ENCODE measurements around the gene FGFR2. TPM values are rescaled to one million over a fixed set of nuclear protein-coding genes. Genes with fewer than 3 reads are reported as not detected.
A peak's percentile ranks its signal among the peaks of the same experiment; 100 is the strongest.
"Not testable (repeated sequence)": the region's sequence is repeated elsewhere in the genome, so short reads cannot be mapped to it uniquely, and the experiment has no call there.

FGFR2 gene
- polyA plus RNA-seq, 10 donors = 0.42 to 38.4 (median 1.0) TPM

DNA sequence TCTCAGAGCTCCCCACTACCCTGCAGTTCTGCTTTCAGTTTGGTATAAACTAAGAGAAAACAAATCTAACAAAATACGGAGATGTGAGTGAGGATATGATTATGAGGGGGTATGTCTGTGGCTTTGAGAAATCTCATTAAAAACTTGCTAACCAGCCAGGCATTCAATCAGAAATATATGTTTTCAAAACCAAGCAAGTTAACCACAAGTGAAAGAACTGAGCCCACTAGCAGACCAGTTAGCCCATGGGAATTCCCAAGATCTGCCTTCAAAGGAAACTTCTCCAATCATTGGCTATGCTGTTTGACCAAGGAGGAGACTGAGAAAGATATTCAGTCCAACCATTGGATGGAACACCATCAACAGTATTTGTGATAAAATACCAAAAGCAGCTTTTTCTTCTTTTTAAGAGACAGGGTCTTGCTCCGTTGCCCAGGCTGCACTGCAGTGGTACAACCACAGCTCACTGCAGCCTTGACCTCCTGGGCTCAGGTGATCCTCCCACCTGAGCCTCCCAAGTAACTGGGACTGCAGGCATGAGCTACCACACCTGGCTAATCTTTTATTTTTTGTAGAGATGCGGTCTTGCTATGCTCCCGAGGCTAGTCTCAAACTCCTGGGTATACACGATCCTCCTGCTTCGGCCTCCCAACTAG is 41.2 kb downstream of the FGFR2 start:
- DNase-seq = no peak

DNA sequence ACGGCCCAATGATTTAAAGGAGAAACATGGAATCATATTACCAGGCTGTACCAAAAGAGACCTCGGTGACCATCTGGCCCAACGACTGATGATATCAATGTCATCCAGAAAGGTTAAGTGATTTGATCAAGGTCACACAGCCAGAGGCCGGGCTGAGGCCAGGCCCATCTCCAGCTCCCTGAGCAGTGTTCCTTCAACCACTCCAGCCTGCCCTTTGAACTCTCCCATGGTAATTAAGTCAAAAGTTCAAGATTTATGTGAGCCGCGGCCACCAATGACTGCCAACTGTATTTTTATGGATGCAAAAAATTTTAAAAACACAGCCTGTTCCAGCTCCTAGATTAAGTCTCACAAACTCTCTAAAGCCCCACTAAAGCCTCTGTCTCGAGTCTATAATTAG is 41.8 kb downstream of the FGFR2 start:
- no peak for DNase-seq

DNA sequence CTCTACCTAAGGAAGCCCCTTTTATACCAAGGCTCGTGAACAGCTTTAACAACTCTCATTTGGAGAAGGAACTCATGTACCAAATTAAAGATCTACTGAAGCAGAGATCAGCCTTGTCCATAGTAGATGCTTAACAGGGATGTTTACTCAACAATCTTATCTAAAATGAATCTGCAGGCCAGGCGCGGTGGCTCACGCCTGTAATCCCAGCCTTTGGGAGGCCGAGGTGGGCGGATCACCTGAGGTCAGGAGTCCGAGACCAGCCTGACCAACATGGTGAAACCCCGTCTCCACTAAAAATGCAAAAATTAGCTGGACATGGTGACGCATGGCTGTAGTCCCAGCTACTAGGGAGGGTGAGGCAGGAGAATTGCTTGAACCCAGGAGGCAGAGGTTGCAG is 43.3 kb downstream of the FGFR2 start:
- DNase-seq = not testable (repeated sequence)

DNA sequence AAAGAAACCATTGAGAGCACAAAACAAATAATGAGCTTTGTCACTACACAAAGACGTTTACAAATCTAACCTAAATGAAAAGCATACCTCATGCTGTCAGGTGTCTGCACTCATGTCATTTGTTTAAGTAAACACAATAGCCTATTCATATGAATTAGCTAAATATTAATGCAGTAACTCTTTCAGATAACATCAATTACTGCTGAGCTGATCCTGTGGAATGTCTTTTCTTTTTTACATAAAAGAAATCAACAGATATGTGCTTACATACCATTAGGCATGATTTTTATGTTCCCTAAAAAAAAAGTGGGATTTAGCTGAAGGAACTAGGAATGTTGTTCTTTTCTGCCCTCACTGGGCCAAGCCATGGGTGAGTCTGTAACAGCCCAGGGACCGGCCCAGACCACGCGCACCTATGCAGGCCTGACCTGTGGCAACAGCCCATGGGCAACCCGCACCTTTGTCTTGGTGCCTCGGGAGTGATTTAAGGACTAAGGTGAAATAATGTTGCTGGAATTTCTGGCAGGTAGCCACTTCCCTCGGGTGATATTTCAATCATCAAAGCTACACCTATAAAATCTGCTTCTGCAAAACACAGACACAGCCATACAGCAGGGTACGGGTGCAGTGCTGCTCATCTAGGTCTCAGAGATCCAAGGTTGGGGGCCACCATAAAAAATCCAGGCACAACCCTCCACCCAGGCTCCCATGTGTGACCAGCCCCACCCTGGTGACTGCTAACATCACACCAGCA is 44.6 kb downstream of the FGFR2 start:
- no peak for DNase-seq

DNA sequence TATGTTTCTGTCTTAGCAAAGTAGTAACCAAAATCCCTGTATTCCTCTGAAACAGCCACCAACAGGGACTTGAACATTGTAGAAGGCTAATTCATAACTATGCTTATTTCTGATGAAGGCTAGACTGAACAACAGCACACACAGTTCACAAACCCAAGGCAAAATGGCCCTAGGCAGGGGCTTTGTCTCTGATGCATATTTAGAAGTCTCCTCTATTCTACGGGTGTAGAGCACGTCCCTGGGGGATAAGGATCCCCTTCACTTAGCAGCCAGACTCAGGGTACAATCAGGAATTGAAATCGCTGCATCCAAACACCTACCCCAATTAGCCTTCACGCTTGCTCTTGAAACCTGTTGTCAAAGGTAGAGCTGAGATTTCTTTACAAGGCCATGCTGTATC is 45.5 kb downstream of the FGFR2 start:
- DNase-seq = no peak

DNA sequence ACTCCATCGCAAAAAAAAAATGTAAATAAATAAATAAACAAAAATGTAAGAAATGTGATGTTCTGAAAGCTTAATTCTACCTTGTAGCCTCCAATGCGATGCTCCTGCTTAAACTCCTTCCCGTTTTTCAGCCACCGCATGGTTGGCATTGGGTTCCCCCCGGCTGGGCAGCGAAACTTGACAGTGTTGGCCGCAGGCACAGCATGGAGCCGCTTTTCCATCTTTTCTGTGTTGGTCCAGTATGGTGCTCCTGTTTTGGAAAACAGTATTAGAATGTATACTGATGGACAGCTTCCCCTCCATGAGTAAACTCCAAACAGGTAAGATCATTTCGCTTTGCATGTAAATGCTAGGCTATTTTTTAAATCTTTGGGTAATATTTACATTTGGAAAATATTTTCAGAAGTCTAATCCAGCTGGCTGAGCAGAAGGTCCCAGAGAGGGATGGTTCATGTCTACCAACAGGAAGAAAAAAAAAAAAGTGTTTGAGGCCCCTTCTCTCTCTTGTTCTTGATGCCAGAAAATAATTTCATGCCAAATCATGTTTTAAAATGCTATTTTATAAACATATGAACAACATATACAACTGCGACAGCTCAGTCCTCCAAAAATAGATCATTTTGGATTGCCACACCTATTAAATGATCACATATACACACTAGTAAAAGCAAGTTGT is 46.9 kb downstream of the FGFR2 start:
- DNase-seq = no peak

DNA sequence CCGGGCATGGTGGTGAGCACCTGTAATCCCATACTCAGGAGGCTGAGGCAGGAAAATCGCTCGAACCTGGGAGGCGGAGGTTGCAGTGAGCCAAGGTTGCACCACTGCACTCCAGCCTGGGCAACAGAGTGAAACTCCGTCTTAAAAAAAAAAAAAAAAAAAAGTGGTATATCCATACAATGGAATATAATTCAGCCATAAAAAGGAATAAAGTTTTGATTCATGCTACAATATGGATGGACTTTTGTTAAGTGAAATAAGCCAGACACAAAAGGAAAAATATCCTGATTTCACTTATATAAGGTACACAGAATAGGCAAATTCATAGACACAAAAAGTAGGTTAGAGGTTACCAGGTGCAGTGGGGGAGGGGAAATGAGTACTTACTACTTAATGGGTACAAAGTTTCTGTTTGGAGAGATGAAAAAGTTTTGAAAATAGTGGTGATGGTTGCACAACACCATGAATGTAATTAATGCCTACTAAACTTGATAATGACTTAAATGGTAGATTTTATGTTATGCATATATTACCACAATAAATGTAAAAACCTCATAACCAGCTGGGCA is 53.9 kb downstream of the FGFR2 start:
- DNase-seq = no peak

DNA sequence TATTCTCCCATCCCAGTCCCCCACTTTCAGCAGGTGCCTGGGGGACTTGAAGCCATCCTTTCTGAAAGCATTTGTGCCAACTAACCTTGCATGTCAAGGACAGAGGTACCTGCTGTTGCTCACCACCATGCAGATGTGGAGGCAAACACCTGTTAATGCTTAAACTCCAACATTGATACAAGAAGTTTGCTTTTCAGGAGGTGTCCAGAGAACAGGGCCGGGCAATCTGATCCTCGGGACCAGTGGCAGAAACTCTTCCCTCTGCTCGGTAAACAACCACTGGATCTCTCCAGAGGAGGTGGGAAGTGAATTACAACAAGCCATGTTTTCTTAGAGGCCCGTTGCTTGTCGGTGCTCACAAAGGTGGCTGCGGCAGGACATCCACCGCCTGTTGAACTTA is 54.7 kb downstream of the FGFR2 start:
- no peak for DNase-seq

DNA sequence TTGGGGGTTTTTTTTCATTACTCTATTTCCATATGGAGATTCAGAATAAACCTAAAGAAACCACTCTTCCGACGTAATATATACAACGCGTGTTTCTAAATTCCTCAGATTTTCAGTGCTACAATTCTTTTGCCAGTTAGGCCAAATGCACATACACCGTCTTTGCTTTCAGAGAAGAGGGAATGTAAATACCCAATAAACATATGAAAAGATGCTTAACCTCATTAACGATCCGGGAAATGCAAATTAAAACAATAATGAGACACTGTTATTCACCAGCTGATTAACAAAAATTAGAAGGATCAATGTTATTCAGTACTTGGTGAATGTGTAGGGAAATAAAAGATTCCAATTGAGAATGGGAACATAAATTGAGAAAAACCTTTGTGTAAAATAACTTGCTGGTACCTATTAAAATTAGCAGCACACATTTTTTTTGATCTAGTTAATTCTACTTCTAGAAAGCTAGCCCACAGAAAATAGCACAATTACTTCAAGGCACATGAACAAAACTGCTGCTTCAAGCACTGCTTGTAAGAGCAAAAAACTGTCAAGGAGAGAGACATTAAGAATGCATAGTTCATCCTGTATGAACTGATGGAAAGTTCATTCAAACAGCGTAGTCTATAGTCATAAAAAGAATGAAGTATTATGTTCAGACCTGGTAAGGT is 56.7 kb downstream of the FGFR2 start:
- DNase-seq = no peak

DNA sequence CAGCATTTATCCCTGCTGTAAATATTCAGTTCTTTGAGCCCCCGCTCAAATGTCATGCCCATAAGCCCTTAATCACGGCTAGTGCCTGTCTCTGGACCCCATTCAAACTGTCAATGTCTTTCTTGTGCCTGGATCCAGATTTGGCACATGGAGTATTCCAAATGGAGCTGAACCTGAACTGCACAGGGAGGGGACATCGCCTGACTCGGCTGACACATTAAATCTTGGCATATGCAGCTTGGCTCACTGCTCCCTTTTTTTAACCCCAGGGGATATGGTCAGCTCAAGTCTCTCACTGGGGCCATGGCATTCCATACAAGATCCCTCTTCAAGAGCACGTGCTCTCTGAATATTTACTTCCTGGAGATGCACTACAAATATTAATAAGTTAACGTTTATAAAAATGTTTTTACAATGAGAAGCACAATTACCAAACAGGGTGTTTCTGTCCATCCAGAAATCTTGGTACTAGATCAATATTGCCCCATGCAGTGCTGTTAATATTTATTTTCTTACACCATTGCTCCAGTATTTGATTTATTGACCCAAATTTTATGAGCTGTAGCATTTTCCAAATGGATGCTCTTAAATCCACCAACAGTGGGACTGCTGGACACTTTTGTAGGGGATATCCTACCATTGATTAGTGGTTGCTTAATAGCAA is 57.4 kb downstream of the FGFR2 start:
- DNase-seq = no peak

DNA sequence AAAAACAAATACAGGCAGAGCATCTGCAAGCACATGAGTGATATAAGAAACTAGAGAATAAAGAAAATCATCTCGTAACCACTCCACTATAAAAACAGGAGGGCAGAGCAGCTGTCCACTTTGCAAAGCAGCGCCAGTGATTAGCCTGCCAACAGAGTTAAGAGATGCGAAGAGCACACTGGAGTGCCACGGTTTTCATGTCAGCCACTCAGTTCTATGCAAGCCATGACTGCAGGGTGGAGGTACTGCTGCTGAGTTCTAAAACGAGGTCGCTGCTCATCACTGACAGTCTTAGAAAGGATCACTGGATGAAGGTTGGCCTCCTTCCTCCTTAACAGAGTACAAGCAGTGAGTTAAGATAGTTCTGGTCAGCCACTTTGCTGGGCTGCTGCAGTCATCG is 58.5 kb downstream of the FGFR2 start:
- DNase-seq = no peak

DNA sequence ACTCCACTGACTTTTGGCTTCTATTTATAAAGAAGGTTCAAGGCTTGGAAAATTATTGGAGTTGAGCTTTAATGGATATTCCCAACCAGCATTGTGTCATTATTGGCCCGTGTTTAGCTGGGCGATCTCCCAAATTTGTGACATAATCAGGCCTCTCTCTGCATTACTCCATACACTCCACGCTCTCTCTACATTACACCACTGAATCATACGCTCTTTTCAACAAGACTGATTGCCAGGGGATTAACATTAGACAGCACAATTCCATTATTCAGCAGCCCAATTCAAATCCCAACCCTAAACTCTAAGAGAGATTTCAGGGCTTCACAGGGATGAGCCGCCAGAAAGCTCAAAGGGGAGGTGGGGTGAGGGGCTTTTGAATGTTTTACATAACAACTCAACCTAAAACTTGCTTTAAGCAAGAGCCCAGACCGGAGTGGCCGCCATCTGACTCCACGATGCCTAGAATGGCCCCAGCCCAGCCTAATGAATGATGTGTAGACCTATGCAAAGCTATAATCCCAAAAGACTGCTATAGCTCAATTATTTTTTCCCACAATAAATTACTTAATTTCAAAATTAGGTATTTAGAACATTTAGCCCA is 61.8 kb downstream of the FGFR2 start:
- DNase-seq = peak; percentile 89 to 97 (median 95)

DNA sequence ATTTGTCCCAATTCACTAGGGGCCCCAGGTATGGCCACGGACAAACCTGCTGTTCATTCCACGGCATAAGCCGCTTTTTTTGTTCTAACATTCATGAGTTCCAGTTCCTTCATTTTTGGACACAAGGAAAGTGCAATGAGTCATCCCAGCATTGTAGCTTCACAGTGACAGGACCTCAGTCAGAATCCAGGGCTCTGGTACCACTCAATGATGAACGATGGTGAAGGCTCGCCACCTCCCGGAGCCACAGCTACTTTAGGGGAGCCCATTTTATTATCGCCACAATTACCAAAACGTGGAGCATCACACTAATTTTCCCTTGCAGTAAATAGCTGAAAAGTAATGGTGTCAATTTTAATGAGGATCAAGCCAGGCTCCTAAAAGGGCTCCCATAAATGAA is 62.9 kb downstream of the FGFR2 start:
- no peak for DNase-seq

DNA sequence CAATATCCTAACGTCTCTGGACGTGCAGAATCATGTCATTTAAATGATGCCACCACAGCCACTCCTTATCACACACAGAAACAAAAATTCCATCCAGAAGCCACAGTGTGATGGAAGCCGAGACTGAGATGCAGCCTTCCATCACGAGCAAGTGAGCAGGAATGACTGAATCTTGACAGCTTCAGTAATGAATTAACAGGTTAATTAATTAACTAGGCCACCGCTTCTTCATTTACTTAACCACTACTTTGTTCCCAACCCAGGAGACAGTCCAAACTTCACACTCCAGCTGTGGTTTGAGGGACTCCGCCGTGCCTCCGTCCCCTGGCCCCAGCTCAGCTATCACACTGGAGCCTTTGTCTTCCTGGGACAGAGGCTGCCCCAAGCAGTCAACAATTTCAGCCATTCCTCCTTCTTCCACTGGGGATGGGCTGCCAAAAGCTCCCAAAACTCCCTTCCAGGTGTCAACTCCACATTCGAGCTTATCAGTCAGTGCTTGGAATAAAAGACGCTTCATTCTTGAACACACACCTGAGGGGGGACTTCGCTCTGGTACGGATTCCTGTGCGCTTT is 65.9 kb downstream of the FGFR2 start:
- no peak for DNase-seq

DNA sequence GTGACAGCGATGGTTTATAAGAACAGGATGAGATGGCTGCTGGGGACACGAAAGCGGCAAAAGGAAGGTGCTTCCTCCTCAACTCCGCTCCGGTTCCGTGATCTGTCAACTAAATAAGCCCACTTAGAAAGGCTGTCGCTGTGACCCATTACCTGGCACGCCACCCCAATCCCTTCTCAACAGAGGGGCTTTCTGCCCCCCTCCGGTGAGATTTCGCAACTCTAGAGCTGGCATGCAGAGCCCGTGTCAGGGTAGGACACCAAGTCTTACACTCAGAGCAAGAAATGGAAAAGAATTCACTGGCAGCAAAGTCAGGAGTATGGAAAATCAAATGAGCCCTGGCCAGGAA is 66.4 kb downstream of the FGFR2 start:
- DNase-seq = no peak

DNA sequence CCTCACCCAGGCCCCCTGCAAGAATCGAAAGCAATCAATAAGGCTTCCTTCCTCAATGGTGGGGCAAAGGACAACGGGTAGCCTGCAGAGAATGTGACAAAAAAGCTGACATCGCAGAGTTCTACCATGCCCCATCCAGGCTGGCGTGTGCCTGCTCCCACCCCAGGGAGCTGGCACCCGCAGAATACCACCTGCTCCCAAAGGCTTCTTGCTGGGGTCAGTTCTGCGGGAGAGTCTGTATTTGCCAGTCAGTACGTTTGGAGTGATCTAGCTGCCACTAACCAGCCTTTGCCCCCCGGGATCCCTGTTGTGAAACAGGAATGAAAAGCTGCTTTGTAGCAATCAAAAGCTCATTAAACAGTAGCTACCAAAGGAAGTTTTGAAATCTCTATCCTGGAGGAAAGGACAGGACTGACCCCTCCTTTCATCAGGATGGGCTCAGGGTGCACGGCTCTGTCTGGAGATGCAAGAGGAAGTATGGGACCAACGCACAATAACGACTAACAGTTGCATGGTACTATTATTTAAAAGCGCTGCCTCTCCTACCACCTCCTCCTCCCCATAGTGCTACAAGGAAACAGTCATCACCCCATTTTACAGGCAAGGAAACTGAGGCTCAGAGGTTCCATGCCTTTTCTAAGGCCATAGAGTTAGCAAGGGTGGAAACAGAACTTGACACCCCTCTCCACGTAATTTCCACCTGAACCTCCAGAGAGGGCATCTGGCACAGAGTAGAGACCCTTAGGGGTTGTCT is 67.0 kb downstream of the FGFR2 start:
- DNase-seq = no peak

DNA sequence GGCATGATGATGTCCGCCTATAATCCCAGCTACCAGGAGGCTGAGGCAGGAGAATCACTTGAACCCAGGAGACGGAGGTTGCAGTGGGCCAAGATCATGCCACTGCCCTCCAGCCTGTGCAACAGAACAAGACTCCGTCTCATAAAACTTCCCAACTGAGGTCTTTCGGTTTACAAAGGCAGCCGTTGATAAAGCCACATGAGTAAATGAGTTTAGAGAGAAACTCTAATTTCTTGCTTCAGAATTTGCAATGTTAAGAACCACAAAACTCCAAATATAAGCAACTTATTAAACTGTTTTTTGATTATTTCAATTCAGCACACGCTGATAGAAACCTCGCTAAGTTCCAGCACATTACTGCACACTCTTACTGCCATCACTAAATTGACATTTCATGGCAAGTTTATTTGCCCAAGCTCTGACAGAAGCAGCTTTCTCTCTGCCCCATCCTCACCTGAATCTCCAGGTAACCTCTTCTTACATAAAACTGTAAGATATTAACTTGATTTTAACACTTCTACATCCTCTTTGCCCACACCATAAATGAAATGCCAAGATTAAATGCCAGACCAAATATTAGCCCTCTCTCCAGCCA is 67.7 kb downstream of the FGFR2 start:
- DNase-seq = no peak

DNA sequence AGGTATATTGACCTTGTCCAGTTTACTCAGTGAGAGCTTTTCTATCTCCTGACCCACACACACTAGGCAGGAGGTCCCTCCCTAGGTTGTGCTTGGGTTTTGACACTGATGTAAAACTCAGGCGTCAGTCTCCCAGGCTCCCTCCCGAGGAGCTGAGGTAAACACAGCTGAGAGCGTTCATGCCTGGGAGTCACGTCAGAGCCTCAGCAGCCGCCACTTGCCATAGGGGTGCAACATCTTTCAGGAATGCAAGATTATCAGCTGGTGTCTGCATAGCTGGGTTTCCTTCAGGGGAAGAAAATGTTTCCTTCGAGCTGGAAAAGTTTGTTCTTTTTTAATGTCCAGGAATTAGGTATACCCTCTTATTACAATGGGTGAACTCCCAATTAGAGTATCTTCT is 70.6 kb downstream of the FGFR2 start:
- DNase-seq = no peak

DNA sequence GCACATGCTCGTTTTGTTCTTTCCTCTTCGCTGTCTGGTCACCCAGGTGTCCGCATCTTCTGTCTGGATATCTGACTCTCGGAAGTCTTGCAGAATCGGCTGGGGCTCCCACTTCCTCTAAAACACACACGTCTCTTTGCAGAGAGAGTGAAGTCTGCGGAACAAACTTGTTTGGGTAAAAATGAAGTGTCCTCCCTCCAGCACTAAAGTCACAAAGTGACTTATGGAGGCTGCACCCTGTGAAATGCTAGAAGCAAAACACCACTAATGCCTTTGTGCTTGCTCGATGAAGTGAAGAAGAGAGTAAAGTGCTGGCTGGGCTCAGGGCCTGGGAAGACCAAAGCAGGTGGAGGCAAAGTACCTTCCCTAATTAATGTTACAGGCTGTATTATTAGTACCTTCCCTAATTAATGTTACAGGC is 71.4 kb downstream of the FGFR2 start:
- DNase-seq = no peak

Measured in muscle of back (tissue), 11 donors.